IMR-90 (cell line): ENCODE measurements around the gene DDX10. TPM values are rescaled to one million over a fixed set of nuclear protein-coding genes. Genes with fewer than 3 reads are reported as not detected.

ENCODE experiments used
- ATAC-seq: fragments of 200-7000 bp; cut with Tn5 transposase; 2 replicates; pipeline ENCODE4 v1.9.1; 2020; ENCODE audit warnings: low read depth, mild to moderate bottlenecking, moderate library complexity
- BruUV-seq: library from RNA; stranded (reverse); fragments of 400-500 nt; replicated peaks from 2 replicates; lab custom pipeline; 2021; lab: Mats Ljungman, UMichigan
- CTCF ChIA-PET: fragments of 300-600 bp; formaldehyde crosslinking; extraction: SDS; loops from one replicate; lab custom pipeline; 2021; ENCODE audit warnings: antibody characterized with exemption; lab: Yijun Ruan, JAX
- POLR2A ChIA-PET: fragments of 300-600 bp; sonication (Branson Sonifier 250); formaldehyde crosslinking; loops from one replicate; lab custom pipeline; 2022; ENCODE audit warnings: antibody characterized with exemption; ENCODE audit not compliant: unreplicated experiment; lab: Charles Lee
- DNase-seq: peaks from one replicate; pipeline ENCODE4 v3.0.0; 2013
- H2AFZ ChIP-seq: replicated peaks from 2 replicates; pipeline ENCODE3; 2013; ENCODE audit warnings: low read length, mild to moderate bottlenecking; ENCODE audit not compliant: poor library complexity
- H2AK5ac ChIP-seq: 2 replicates; pipeline ENCODE4 v1.6.1; 2013; ENCODE audit warnings: low read depth, low read length, inconsistent platforms
- H2AK9ac ChIP-seq: replicated peaks from 2 replicates; pipeline ENCODE3; 2013; ENCODE audit warnings: mild to moderate bottlenecking, low read depth, low read length, moderate library complexity; ENCODE audit not compliant: poor library complexity
- H2BK120ac ChIP-seq: 2 replicates; pipeline ENCODE4 v1.6.1; 2013; ENCODE audit warnings: low read depth, low read length, inconsistent platforms
- H2BK15ac ChIP-seq: 3 replicates; pipeline ENCODE4 v1.6.1; 2013; ENCODE audit warnings: low read depth, low read length, inconsistent platforms
- H2BK20ac ChIP-seq: 2 replicates; pipeline ENCODE4 v1.6.1; 2013; ENCODE audit warnings: low read depth, mild to moderate bottlenecking, inconsistent platforms, low read length, moderate library complexity
- H2BK5ac ChIP-seq: 2 replicates; pipeline ENCODE4 v1.6.1; 2013; ENCODE audit warnings: mild to moderate bottlenecking, low read depth, low read length, inconsistent platforms; ENCODE audit not compliant: poor library complexity, severe bottlenecking
- H3K14ac ChIP-seq: replicated peaks from 2 replicates; pipeline ENCODE4 v1.6.1; 2013; ENCODE audit warnings: low read depth, low read length, inconsistent platforms
- H3K18ac ChIP-seq: 2 replicates; pipeline ENCODE4 v1.6.1; 2013; ENCODE audit warnings: low read depth, low read length, control low read depth
- H3K23ac ChIP-seq: 2 replicates; pipeline ENCODE4 v1.6.1; 2013; ENCODE audit warnings: low read depth, low read length, inconsistent platforms
- H3K27ac ChIP-seq: 2 replicates; pipeline ENCODE4 v1.5.1; 2013; ENCODE audit warnings: mild to moderate bottlenecking, control low read depth, low read length; ENCODE audit not compliant: insufficient read depth
- H3K27me3 ChIP-seq: 2 replicates; pipeline ENCODE4 v1.6.1; 2013; ENCODE audit warnings: low read length; ENCODE audit not compliant: control insufficient read depth, insufficient read depth
- H3K36me3 ChIP-seq: 2 replicates; pipeline ENCODE4 v1.6.1; 2013; ENCODE audit warnings: low read length, mixed read lengths; ENCODE audit not compliant: control insufficient read depth, insufficient read depth
- H3K4ac ChIP-seq: 2 replicates; pipeline ENCODE4 v1.6.1; 2013; ENCODE audit warnings: low read depth, low read length, inconsistent platforms
- H3K4me1 ChIP-seq: 2 replicates; pipeline ENCODE4 v1.6.1; 2013; ENCODE audit warnings: low read length, mixed read lengths; ENCODE audit not compliant: control insufficient read depth, insufficient read depth
- H3K4me2 ChIP-seq: 2 replicates; pipeline ENCODE4 v1.6.1; 2013; ENCODE audit warnings: low read depth, mild to moderate bottlenecking, control low read depth, low read length, moderate library complexity
- H3K4me3 ChIP-seq: 2 replicates; pipeline ENCODE4 v1.5.1; 2013; ENCODE audit warnings: low read depth, mild to moderate bottlenecking, control low read depth, low read length, moderate library complexity; ENCODE audit not compliant: insufficient read depth
- H3K56ac ChIP-seq: 2 replicates; pipeline ENCODE4 v1.6.1; 2013; ENCODE audit warnings: low read length, inconsistent platforms; ENCODE audit not compliant: insufficient read depth; ENCODE audit errors: extremely low read depth
- H3K79me1 ChIP-seq, 2 experiments: 2 replicates each; pipeline ENCODE4 v1.6.1; 2013; ENCODE audit warnings: low read length in 2 of 2, inconsistent platforms in 1 of 2, low read depth in 1 of 2
- H3K9ac ChIP-seq: 2 replicates; pipeline ENCODE4 v1.6.1; 2013; ENCODE audit warnings: low read depth, low read length, control low read depth
- H3K9me1 ChIP-seq: 2 replicates; pipeline ENCODE4 v1.6.1; 2013; ENCODE audit warnings: low read length, inconsistent platforms; ENCODE audit not compliant: insufficient read depth
- H3K9me3 ChIP-seq: 2 replicates; pipeline ENCODE4 v1.6.1; 2013; ENCODE audit warnings: low read length; ENCODE audit not compliant: control insufficient read depth, insufficient read depth
- H4K20me1 ChIP-seq: 2 replicates; pipeline ENCODE4 v1.6.1; 2013; ENCODE audit warnings: low read length, inconsistent platforms; ENCODE audit not compliant: insufficient read depth
- H4K5ac ChIP-seq: 2 replicates; pipeline ENCODE4 v1.6.1; 2013; ENCODE audit warnings: mild to moderate bottlenecking, low read depth, low read length, control low read depth
- H4K8ac ChIP-seq, 2 experiments: 2 replicates each; pipeline ENCODE4 v1.6.1; 2013; ENCODE audit warnings: low read depth in 2 of 2, low read length in 2 of 2, control low read depth in 1 of 2, inconsistent platforms in 1 of 2
- H4K91ac ChIP-seq: 2 replicates; pipeline ENCODE4 v1.6.1; 2013; ENCODE audit warnings: low read depth, low read length, inconsistent platforms; ENCODE audit not compliant: insufficient read depth
- BHLHE40 ChIP-seq: fragments of 150-350 bp; IDR thresholded peaks from 2 replicates; pipeline ENCODE4 v1.6.1; 2016; ENCODE audit warnings: mild to moderate bottlenecking, low read depth, low read length
- CEBPB ChIP-seq: IDR thresholded peaks from 2 replicates; pipeline ENCODE4 v1.6.1; 2012; ENCODE audit warnings: low read depth, low read length, improper control_type of control experiment
- CHD1 ChIP-seq: IDR thresholded peaks from 2 replicates; pipeline ENCODE4 v1.6.1; 2012; ENCODE audit warnings: low read depth, low read length, improper control_type of control experiment
- FOS ChIP-seq: fragments of 150-350 bp; IDR thresholded peaks from 2 replicates; pipeline ENCODE4 v1.6.1; 2016; ENCODE audit warnings: low read depth, low read length
- MAFK ChIP-seq: IDR thresholded peaks from 2 replicates; pipeline ENCODE4 v1.6.1; 2012; ENCODE audit warnings: low read depth, low read length, improper control_type of control experiment
- MAZ ChIP-seq: IDR thresholded peaks from 2 replicates; pipeline ENCODE4 v1.6.1; 2012; ENCODE audit warnings: low read depth, mild to moderate bottlenecking, low read length, improper control_type of control experiment, moderate library complexity, borderline replicate concordance
- MXI1 ChIP-seq: IDR thresholded peaks from 2 replicates; pipeline ENCODE4 v1.6.1; 2012; ENCODE audit warnings: low read depth, mild to moderate bottlenecking, low read length, moderate library complexity, borderline replicate concordance
- NFE2L2 ChIP-seq: fragments of 150-350 bp; IDR thresholded peaks from 2 replicates; pipeline ENCODE4 v1.6.1; 2016; ENCODE audit warnings: low read depth, mild to moderate bottlenecking, low read length
- POLR2A ChIP-seq: IDR thresholded peaks from 2 replicates; pipeline ENCODE4 v1.6.1; 2012; ENCODE audit warnings: mild to moderate bottlenecking, low read depth, low read length
- RAD21 ChIP-seq: IDR thresholded peaks from 2 replicates; pipeline ENCODE4 v1.6.1; 2012; ENCODE audit warnings: low read length, improper control_type of control experiment
- RCOR1 ChIP-seq: IDR thresholded peaks from 2 replicates; pipeline ENCODE4 v1.6.1; 2012; ENCODE audit warnings: mild to moderate bottlenecking, low read length, improper control_type of control experiment; ENCODE audit not compliant: insufficient replicate concordance
- RFX5 ChIP-seq: IDR thresholded peaks from 2 replicates; pipeline ENCODE4 v1.8.0; 2012; ENCODE audit warnings: low read depth, mild to moderate bottlenecking, low read length, moderate library complexity
- SMC3 ChIP-seq: fragments of 150-350 bp; IDR thresholded peaks from 2 replicates; pipeline ENCODE4 v1.6.1; 2016; ENCODE audit warnings: low read depth, mild to moderate bottlenecking, antibody characterized with exemption, low read length, moderate library complexity
- WGBS, 2 experiments: methylation state at CpG; one replicate each; pipeline versions ENCODE4 v1.1.5 to v1.1.7; 2013; ENCODE audit warnings: missing lambda C conversion rate in 2 of 2; ENCODE audit not compliant: insufficient read length in 1 of 2; ENCODE audit errors: extremely low coverage in 2 of 2; 5-methylcytosine and 5-hydroxymethylcytosine counted together
- dilution Hi-C: fragments of 300-500 bp; cut with HindIII; formaldehyde crosslinking; loops from one replicate; pipeline ENCODE4 v1.14.3; 2018; ENCODE audit warnings: low sequenced_read_pairs; ENCODE audit not compliant: unreplicated experiment
- in situ Hi-C: fragments of 300-500 bp; cut with MboI; formaldehyde crosslinking; loops from 3 replicates; pipeline ENCODE4 v1.14.3; 2019; ENCODE audit warnings: low sequenced_read_pairs, inconsistent platforms, mixed read lengths
- intact Hi-C: fragments of 100-400 bp; cut with micrococcal nuclease; formaldehyde crosslinking; loops from 2 replicates; pipeline ENCODE4 v1.10.0; 2022
- polyA plus RNA-seq, 3 experiments: library from polyadenylated mRNA; depleted of rRNA; stranded (reverse); fragments of >200 nt; gene quantifications; 2 replicates each; pipeline ENCODE4 v1.2.3, GENCODE V29; 2012; ENCODE audit warnings: low replicate concordance in 1 of 3
- total RNA-seq: library from RNA; depleted of rRNA; stranded (reverse); fragments of >200 nt; gene quantifications from 2 replicates; pipeline ENCODE4 v1.2.3, GENCODE V29; 2012
- TF ChIP-seq, protein P1 (sequence below): conservative IDR thresholded peaks from 2 replicates; pipeline ENCODE4 v1.5.1; 2012; ENCODE audit warnings: mild to moderate bottlenecking, low read depth, low read length, improper control_type of control experiment
- TF ChIP-seq, protein P2 (sequence below): fragments of 150-350 bp; IDR thresholded peaks from 2 replicates; pipeline ENCODE4 v1.6.1; 2016; ENCODE audit warnings: low read depth, mild to moderate bottlenecking, low read length, moderate library complexity, borderline replicate concordance
- TF ChIP-seq, protein P3 (sequence below): fragments of 150-350 bp; IDR thresholded peaks from 2 replicates; pipeline ENCODE4 v1.6.1; 2017; ENCODE audit warnings: mild to moderate bottlenecking, antibody characterized with exemption, low read length, low read depth

Gene DDX10
- total and polyA plus RNA-seq, 2 of the 4 experiments (the other 2 are of a cell fraction) = 20.0 to 31.9 TPM

DNA sequence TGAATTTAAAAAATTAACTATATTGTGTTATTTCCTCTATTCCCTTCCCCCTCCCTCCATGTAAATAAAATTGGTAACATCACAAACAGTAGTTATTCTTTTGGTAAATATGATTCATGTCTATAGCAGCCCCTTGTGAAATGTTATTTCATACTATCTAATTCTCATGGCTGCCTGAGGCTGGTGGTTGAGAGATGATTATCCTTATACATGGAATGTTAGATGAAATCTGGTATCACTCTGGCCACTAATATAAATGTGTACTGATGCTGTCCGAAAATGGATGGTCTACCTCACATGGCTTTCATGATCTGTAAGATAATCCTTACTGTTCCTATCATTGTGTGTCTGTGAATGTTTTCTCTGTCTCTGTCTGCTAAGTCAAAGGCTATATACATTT, 46.3 kb upstream of the DDX10 start:
- dilution Hi-C loops = no loop called here

More for the DNA sequence above, 46.3 kb upstream of the DDX10 start:
- Histone ChIP-seq H3K27me3 (no peaks in the 10 kb centered on the region), H2AK9ac (no peak overlapping the region), H3K4me1 (no peaks in the 10 kb centered on the region), H3K23ac (no peak overlapping the region), H3K18ac (no peak overlapping the region), H4K20me1 (no peaks in the 10 kb centered on the region; the same call in 1 of the 2 replicates), H3K27ac (no peak overlapping the region), H3K9ac (no peak overlapping the region), H2AK5ac (no peak overlapping the region), H3K9me3 (no peaks in the 10 kb centered on the region), H3K56ac (no peak overlapping the region), H2BK15ac (no peak overlapping the region), H3K9me1 (0 out of 2 replicates have a peak, but pooled peaks cover 2% of the 10 kb centered on the region), H2AFZ (no peak overlapping the region), H2BK5ac (no peak overlapping the region), H3K4ac (no peak overlapping the region), H3K4me3 (no peak overlapping the region), H4K8ac (no peak overlapping the region), H3K79me1 (no peaks in the 10 kb centered on the region), H3K14ac (no peak overlapping the region), H4K5ac (no peak overlapping the region), H3K36me3 (no peaks in the 10 kb centered on the region), H3K4me2 (no peak overlapping the region), H2BK20ac (no peak overlapping the region), H2BK120ac (no peak overlapping the region), H4K91ac (no peak overlapping the region)
- intact Hi-C loops (no loop called here), in situ Hi-C loops (no loop called here)
- BruUV-seq = no TSS peak
- TF ChIP-seq POLR2A (no peak), NFE2L2 (no peak), MXI1 (no peak), MAZ (no peak), RCOR1 (no peak), RAD21 (no peak), MAFK (no peak), FOS (no peak), CHD1 (no peak), BHLHE40 (no peak), CEBPB (no peak), RFX5 (no peak), SMC3 (no peak)
- TF ChIP-seq, protein P1, sequence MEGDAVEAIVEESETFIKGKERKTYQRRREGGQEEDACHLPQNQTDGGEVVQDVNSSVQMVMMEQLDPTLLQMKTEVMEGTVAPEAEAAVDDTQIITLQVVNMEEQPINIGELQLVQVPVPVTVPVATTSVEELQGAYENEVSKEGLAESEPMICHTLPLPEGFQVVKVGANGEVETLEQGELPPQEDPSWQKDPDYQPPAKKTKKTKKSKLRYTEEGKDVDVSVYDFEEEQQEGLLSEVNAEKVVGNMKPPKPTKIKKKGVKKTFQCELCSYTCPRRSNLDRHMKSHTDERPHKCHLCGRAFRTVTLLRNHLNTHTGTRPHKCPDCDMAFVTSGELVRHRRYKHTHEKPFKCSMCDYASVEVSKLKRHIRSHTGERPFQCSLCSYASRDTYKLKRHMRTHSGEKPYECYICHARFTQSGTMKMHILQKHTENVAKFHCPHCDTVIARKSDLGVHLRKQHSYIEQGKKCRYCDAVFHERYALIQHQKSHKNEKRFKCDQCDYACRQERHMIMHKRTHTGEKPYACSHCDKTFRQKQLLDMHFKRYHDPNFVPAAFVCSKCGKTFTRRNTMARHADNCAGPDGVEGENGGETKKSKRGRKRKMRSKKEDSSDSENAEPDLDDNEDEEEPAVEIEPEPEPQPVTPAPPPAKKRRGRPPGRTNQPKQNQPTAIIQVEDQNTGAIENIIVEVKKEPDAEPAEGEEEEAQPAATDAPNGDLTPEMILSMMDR = no peak
- TF ChIP-seq, protein P2, sequence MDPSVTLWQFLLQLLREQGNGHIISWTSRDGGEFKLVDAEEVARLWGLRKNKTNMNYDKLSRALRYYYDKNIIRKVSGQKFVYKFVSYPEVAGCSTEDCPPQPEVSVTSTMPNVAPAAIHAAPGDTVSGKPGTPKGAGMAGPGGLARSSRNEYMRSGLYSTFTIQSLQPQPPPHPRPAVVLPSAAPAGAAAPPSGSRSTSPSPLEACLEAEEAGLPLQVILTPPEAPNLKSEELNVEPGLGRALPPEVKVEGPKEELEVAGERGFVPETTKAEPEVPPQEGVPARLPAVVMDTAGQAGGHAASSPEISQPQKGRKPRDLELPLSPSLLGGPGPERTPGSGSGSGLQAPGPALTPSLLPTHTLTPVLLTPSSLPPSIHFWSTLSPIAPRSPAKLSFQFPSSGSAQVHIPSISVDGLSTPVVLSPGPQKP = no peak
- TF ChIP-seq, protein P3, sequence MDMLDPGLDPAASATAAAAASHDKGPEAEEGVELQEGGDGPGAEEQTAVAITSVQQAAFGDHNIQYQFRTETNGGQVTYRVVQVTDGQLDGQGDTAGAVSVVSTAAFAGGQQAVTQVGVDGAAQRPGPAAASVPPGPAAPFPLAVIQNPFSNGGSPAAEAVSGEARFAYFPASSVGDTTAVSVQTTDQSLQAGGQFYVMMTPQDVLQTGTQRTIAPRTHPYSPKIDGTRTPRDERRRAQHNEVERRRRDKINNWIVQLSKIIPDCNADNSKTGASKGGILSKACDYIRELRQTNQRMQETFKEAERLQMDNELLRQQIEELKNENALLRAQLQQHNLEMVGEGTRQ = no peak
- ATAC-seq (no peak), DNase-seq (no peak)
- POLR2A ChIA-PET = no interaction called here
- CTCF ChIA-PET = interaction anchor here (0.6 kb wide), 1 partner anchor 157 kb away, joined by 3 read pairs; no protein-coding TSS in a partner anchor
- WGBS, 2 experiments = no CpG with 5 or more reads among the region's 1 CpG
